ENCODE measurements around the gene UNC13A.

The UNC13A gene

DNA sequence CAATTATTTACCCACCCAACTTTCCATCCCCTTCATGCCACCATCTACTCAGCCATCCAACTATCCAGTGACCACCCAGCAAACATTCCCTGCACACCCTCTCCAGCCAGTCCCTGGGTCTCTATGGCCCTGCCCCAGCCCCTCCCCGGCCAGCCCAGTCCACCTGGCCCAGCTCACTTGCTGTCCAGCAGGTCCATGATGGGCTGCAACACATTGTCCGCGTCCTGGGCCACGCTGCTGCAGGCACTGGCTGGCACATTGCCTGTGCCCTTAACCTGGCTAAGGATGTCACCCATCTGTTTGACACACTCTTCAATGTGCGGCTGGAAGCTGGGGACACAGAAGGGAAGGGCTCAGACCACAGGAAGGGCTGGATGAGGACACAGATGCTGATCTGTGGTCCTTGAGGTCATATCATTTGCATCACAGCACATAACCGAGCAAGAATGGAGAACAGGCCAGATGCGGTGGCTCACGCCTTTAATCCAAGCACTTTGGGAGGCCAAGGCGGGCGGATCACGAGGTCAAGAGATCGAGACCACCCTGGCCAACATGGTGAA lies 61.6 kb downstream of the UNC13A start:
- no peak for DNase-seq (ENCODE audit: low spot score)

DNA sequence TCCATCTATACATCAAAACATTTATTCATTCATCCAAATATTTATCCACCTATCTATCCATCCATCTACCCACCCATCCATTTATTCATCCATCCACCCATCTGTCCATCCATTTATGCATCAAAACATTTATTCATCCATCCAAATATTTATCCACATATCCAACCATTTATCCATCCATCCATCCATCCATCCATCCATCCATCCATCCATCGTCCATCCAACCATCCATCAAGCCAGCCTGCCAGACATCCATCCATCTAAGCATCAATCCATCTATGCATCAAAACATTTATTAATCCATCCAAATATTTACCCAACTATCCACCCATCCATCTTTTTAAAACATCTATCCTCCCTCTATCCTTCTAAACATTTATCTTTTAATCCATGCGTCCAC lies 62.2 kb downstream of the UNC13A start:
- DNase-seq (ENCODE audit: low spot score): no peak

DNA sequence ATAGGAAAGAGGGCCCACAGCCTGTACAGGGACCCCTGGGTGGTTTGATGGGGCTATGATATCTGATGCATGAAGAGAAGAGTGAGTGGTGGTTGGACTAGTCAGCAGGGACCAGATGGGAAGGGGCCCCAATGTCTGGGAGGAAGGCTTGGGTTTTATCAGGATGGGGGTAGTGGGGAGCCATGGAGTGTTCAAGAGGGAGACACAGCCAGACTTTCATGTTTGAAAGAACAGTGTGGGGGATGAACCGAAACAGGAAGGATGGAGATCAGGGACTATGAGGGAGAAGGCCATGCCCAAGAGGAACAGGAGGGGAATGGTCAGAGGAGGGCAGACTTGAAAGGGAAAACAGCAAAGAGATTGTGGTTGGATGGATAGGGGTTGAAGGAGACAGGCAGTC lies 63.1 kb downstream of the UNC13A start:
- no peak for DNase-seq (ENCODE audit: low spot score)

DNA sequence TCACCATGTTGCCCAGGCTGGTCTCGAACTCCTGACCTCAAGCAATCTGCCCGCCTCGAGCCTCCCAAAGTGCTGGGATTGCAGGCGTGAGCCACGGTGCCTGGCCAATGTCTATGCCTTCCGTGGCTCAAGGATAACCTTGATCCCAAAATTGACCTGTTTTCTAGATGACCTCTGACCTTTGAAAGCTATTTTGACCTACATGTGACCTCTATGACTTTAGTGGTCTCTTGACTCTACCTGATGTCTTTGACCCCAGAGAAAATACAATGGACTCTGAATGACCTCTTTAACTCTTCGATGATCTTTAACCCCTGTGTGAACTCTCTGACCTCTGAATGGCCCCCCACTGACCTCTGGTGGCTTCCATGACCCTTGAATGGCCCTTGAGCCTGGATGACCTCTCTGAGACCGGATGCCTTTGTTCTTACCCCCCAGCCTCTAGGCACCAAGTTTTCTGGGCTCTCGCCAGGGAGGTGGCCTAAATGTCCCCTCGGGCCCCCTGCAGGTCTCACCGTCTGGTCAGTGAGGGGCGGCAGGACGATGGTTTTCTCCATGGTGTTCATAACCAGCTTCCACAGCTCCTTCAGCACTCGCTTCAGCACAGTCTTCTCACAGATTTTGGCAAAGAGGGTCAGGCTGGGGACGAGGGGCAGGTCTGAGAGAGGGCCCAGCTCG lies 63.7 kb downstream of the UNC13A start:
- DNase-seq (ENCODE audit: low spot score): no peak

DNA sequence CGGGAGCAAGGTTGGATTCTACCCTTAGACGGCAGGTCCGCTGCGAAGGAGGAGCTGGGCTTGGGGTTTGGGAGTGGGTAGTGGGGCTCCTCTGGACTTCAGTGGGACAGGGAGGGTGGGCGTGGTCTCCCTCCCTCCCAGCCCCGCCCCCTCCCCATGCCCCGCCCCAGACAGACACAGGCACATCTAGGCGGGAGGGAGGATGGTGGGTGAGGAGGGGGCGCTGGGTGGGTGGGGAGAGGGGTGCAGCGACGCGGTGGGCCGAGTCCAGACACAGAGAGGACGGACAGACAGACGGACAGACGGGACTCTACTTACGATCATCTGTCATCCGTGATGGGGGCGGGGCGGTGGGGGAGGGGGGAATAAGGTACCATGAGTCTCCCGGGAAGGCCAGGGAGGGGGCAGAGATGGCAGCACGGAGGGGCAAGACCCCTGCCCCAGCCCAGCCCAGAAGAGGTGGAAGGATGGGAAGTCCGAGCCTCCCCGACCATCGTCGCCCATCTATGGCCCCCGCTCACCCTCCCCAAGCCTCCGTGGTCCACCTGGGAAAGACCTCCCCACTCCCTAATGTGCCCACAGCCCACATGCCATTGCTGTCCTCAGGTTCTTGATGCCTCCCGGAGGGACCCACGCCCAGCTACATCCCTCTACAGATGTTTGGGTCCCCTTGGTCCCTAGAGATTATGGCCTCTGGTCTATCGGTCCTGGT lies 64.8 kb downstream of the UNC13A start:
- DNase-seq (ENCODE audit: low spot score): no peak

DNA sequence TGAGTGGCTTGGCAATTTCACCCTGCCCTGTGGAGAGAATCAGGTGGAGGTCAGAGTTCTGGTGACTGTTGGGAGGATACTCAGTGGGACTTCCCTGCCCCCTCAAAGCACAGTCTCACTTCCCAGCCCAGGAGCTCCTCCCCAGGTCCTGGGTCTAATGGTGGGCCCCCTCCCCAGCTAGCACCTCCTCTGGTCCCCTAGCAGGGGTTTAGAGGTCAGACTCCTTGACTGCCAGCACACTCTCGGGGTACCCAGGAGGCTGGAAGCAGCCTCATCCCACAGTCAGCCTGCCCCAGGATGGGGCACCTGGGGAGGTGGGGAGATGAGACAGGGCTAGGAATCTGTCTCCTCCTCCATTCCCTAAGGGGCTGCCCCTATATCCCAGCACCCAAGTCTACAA lies 67.5 kb downstream of the UNC13A start:
- no peak for DNase-seq (ENCODE audit: low spot score)

DNA sequence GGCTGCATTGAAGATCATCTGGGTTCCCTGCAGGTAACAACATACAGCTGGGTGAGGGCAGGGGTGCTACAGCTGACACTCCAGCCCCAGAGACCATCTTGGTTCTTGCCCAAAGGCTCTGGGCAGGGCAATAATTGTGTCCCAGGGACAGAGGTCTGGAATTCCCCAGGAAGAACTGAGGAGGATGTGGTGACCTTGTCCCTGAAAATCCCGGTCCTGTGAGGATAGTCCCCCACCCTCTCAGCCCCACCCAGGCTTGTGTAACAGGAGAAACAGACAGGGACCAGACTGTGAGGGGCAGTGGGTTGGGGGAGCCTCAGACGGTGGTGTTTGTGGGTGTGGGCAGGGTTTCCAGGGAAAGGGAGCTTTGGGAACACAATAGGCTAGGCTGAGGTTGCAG lies 69.2 kb downstream of the UNC13A start:
- no peak for DNase-seq (ENCODE audit: low spot score)

DNA sequence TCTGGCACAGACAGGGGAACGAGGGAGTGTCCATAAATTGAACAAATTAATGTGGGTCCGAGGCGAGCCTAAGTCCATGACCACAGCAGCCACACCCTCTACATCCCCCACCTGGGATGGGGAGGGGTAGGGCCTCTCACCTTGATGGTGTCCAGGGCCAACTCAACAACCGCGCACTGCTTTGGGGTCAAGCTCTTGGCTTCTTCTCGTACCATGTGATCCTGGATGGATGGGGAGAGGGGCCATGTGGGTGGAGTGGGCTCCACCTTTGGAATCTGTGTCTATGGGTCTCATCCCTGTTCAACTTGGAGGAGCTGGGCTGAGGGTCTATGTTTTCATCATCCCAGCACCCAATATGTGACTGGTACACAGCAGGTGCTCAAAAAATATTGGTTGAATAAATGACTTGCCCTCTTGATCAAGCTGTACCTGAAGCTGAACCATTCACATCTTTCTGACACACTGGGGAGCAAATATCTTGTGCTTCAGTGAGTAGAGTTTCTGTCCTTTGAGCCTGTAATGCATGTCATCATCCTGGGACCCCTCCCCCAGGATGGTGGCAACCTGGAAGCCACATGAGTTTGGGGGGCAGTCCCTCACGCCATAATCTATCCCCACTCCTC lies 69.8 kb downstream of the UNC13A start:
- no peak for DNase-seq (ENCODE audit: low spot score)

DNA sequence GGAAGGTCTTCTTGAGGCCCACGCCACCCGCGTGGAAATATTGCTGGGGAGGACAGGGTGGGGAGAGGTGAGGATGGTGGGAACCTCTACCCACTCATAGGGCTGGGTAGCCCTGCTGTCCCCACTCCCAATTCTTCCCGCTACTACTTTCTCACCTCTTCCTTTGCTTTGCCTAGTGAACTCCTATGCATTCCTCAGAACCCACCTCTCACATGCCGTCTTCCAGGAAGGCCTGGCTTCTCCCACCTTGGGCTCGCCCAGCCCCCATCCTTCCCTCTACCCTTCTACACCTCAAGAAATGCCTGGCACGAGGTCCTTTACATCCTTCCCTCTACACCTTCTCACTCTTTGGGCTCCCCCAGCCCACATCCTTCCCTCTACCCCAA lies 70.4 kb downstream of the UNC13A start:
- no peak for DNase-seq (ENCODE audit: low spot score)

DNA sequence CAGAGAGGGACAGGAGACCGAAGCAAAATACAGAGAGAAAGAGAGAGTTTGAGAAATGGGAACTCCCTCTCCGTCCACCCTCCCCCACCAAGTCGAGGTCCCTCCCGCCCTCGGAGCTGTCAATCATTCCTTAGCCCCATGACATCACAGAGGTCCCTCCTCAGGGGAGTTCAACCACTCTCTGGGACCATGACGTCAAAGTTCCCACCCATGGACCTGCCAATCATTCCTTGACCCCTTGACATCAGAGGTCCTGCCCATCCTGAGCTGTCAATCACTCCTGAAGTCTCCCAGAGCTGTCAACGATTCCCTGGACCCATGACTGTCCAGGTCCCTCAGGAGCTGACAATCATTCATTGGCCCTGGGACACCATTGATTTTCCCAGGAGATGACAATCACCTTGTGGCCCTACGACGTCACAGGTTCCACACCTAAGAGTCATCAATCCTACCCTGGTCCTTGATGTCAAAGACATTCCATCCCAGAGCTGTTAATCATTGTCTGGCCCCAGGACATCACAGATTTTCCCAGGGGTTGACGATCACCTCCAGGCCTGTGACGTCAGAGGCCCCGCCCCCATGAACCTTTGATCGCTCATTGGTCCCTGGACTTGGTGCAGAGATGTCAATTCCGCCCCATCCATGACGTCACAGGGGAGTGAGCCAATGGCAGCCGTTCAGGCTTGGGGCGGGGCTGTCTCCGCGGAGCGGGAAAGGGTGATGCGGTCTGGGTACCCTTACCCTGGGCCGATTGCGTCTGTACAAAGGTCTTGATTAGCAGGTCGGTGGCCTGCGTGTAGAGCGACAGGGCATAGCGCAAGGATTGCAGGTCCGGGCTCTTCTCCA lies 71.0 kb downstream of the UNC13A start:
- DNase-seq (ENCODE audit: low spot score): peak; percentile 16

DNA sequence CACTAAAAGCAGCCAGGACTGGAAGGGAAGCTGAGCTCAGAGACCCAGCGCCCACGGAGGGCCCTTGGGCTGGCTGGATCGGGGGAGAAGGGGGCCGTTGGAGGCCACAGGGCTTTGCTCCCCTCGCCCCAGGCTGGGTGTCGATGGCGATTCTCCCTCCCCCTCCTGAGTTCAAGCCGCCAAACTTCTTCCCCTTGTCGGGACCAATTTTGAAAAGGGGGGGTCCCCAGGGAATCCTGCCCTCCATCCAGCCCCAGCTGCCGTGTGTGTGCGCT lies 71.5 kb downstream of the UNC13A start:
- no peak for DNase-seq (ENCODE audit: low spot score)

DNA sequence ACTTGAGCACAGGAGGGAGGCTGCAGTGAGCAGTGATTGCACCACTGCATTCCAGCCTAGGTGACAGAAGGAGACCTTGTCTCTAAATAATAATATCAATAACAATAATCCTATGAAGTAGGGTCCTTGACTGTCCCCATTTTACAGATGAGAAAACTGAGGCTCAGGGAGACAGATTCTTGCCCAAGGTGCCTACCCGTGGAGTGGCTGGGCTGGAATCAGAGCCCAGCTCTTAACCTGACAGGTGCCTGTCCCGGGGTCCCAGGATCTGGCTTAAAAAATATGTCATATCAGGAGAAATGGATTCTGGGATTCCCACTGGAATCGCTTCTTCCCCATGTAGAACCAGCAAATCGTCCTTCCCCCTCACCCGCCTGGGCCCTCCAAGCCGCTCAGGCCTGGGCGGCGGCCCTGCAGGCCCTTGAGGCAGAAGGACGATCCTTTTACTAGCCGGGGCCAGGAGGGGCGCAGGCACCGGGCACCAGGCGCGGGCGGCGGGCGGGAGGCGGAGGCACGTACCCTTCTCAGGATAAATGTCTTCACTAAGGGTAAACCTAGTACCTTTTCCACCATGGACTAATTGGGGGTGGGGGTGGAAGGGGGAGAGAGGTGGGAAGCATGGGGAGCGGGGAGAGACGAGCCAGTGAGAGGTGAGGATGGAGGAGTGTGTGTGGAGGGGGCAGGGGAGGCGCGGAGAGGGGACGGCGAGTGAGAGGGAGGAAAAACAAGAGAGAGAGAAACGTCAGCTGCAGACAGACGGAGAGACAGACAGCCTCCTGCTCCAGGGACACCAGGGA lies 72.1 kb downstream of the UNC13A start:
- DNase-seq (ENCODE audit: low spot score): no peak

DNA sequence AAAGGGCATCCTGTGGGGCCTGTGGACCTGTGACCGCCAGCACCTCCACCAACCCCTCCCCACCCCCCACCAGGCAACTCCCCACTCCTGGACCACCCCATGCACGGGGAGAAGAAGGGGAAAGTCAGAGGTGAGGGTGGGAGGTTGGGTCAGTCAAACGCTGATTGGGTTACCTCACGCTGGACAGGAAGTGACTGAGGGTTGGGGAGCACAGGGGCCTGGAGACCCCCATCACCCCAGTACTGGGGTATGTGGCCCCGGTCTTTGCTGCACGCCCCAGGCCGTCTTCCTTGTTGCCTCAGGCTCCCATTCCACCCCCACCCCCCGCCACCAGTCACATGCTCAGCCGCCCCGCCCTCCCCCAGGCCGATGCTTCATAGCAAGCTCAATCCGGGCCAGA lies 73.7 kb downstream of the UNC13A start:
- DNase-seq (ENCODE audit: low spot score): no peak

DNA sequence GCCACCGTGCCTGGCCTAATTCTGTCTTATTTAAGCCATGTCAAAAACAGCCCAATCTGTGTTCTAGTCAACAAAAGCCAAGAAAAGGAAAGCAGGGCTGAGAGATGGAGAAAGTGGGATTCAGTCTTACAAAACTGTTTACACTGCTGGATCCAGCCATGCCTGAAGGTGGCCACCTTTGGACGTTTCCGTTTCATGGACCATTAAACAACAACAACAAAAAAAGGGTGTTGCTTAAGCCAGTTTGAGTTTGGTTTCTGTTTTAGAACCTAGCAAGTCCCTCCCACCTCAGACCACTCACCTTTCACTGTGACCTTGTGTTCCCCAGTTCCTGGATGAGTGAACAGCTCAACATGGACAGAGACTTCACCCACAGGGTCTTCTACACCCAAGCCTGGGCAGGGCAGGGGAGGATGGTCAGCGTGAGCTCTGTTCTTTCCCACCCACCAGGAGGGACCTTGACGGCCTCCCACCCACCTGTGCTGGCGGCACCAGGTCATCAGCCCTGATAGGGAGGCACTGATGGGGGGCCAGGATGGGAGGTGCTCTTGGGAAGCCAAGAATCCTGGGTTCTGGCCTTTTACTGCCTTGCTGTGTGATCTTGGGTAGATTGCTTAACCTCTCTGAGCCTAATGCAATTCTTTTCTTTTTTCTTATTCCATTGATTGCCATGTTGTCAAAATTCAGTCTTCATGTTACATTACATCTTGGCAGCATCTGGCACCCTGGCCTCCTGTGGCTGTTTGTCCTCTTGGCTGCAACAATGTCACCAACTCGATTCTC lies 76.5 kb downstream of the UNC13A start:
- no peak for DNase-seq (ENCODE audit: low spot score)

DNA sequence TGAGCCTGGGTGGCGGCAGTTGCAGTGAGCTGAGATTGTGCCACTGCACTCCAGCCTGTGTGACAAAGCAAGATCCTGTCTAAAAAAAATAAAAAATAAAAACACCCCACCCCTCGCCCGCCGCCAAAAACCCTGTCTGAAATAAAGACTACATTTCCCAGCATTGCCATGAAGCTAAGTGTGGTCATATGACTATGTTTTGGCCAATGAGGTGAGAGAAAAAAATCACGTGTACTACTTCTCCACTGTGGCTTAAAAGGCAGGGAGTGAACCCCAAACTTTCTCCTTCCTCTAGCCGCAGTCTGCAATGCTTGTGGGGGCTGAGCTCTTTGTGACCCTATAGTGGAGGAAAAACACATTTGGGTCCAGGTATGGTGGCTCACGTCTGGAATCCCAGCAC lies 77.8 kb downstream of the UNC13A start:
- DNase-seq (ENCODE audit: low spot score): no peak

DNA sequence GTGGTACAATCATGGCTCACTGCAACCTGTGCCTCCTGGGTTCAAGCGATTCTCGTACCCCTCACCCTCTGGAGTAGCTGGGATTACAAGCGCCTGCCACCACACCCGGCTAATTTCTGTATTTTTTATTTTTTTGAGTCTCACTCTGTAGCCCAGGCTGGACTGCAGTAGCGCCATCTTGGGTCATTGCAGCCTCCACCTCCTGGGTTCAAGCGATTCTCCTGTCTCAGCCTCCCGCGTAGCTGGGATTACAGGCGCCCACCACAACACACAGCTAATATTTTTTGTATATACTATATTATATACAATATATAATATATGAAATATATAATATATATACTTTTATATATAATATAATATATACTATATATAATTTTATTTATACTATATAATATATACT lies 80.2 kb downstream of the UNC13A start:
- no peak for DNase-seq (ENCODE audit: low spot score)

DNA sequence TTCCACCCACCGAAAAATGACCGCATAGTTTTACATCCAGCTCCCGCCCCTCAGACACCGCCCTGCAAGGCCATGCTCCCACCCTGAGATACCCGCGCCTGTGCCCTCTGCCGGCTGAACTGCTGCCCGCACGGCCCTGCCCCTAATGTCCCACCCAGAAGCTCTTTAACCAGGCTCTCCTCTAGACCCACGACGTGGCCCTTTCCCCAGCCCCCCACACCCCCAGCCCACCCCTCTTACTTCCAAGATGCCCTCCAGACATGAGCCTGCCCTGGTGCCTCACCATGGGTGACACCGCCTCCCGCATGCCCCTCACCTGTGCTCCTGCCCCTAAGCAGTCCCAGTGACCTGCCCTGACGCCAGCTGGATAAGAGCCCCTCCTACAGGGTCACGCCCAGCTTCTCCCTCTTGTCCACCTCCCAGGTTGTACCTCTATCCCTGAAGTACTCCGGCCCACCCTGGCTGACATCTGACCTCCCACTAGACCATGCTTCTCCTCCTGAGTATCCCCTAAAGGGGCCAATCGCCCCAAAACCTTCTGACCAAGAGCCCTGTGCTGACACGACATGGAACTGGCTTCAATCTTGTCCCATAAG lies 81.5 kb downstream of the UNC13A start:
- DNase-seq (ENCODE audit: low spot score): no peak

DNA sequence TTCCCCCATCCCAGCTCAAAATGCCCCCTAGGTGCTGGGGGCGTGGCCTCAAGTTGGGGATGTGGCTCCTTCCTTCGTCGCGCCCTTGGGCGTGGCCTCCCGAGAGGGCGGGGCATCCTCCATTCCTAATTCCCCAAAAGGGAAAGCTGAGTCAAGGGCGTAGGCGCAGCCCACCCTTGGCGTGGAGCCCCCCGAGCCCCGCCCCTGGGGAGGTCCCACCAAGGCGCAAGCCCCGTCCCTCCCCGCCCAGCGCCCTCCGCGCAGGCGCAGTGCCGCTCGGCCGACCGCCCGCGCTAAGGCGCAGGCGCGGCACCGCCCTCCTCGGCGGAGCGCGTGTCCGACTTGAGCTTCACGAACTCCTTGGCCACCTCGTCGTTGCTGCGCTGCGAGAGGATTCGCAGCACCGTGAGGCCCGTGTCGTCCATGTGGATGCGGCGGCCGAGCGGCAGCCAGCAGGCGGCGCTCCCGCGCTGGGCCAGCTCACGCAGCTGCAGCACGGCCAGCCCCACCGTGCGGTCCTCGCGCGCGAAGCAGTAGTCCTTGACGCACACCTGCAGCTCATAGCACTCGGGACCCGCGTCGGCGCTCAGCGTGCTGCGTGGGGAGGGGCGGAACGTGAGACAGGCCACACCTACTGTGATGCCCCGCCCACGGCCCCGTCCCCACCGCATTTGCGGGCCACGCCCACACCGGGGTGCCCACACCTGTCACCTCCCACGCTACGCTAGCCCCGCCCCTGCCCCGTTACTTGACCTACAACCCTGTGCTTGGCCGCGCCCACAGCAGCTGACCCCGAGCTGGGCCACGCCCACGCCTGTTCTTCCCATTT lies 82.2 kb downstream of the UNC13A start:
- DNase-seq (ENCODE audit: low spot score): peak; percentile 64

DNA sequence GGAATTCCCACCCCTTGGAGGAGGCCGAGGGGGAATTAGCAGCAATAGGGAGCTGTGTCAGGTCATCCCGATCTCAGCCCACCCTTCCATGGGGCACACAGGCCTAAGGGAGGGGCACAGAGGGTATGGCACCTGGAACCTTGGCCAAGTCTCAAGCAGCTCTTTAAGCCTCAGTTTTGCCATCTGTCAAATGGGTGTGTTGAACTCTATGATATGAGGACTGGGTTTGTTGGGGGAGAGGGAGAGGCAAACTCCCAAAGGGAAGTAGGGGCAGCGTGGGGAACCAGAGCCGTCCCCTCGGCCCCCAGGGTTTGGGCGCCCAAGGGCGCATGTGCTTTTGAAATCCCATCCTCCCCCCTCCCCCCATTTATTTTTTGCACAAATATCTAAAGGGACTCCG lies 83.0 kb downstream of the UNC13A start:
- no peak for DNase-seq (ENCODE audit: low spot score)

Measured in hematopoietic multipotent progenitor cell treated with erythropoietin and hydrocortisone succinate and interleukin-3 and kit ligand, for 15 days (in vitro differentiated cells).